GM23338 (cell line): ENCODE measurements around the gene YOD1.

Source experiments
- CREB1 ChIP-seq: fragments of 250-450 bp; sonication (Bioruptor Pico); IDR thresholded peaks from 2 replicates; pipeline ENCODE4 v1.5.0; 2020; ENCODE audit warnings: low read depth, mild to moderate bottlenecking, moderate library complexity
- CTCF ChIP-seq, 2 experiments: fragments of 200-600 bp in 1 of 2; sonication (generic) in 1 of 2; conservative IDR thresholded peaks; 2 replicates each; pipeline versions ENCODE4 v1.5.1 to v1.6.1; 2016 to 2017; ENCODE audit warnings: antibody characterized with exemption in 2 of 2, low read depth in 2 of 2, mild to moderate bottlenecking in 2 of 2, moderate library complexity in 1 of 2
- ETS1 ChIP-seq: IDR thresholded peaks from 2 replicates; pipeline ENCODE4 v1.6.1; 2016; ENCODE audit warnings: antibody characterized with exemption
- EZH2 ChIP-seq: fragments of 200-600 bp; sonication (generic); IDR thresholded peaks from one replicate; pipeline ENCODE4 v1.8.0; 2017; ENCODE audit warnings: antibody characterized with exemption, mild to moderate bottlenecking, low read depth; ENCODE audit not compliant: unreplicated experiment
- EZH2phosphoT487 ChIP-seq: fragments of 200-600 bp; sonication (generic); IDR thresholded peaks from one replicate; pipeline ENCODE4 v1.8.1; 2018; ENCODE audit warnings: antibody characterized with exemption; ENCODE audit not compliant: unreplicated experiment
- JUNB ChIP-seq: IDR thresholded peaks from one replicate; pipeline ENCODE4 v1.6.1; 2016; ENCODE audit warnings: antibody characterized with exemption; ENCODE audit not compliant: unreplicated experiment
- NANOG ChIP-seq: IDR thresholded peaks from 2 replicates; pipeline ENCODE4 v1.6.1; 2016; ENCODE audit warnings: antibody characterized with exemption, borderline replicate concordance
- POLR2AphosphoS5 ChIP-seq: IDR thresholded peaks from 2 replicates; pipeline ENCODE4 v1.6.1; 2016; ENCODE audit warnings: antibody characterized with exemption, low read depth
- REST ChIP-seq: IDR thresholded peaks from one replicate; pipeline ENCODE4 v1.6.1; 2018; ENCODE audit warnings: antibody characterized with exemption; ENCODE audit not compliant: unreplicated experiment
- STAT1 ChIP-seq: IDR thresholded peaks from one replicate; pipeline ENCODE4 v1.6.1; 2016; ENCODE audit warnings: antibody characterized with exemption; ENCODE audit not compliant: unreplicated experiment
- ZNF114 ChIP-seq: fragments of 250-450 bp; sonication (Bioruptor Pico); IDR thresholded peaks from 2 replicates; pipeline ENCODE4 v1.5.0; 2020; ENCODE audit warnings: mild to moderate bottlenecking, moderate library complexity
- ZNF331 ChIP-seq: fragments of 250-450 bp; sonication (Bioruptor Pico); IDR thresholded peaks from 2 replicates; pipeline ENCODE4 v1.5.0; 2020; ENCODE audit warnings: low read depth, mild to moderate bottlenecking, moderate library complexity

GRCh38 chr1:207009182-207009850, 41.7 kb downstream of the YOD1 start:
- no peak for TF ChIP-seq EZH2
- TF ChIP-seq CTCF (conservative IDR thresholded peaks at IDR 0.05; ENCODE audit: low read depth in 2 of 2) = no peak
- no peak for TF ChIP-seq REST
- no peak for TF ChIP-seq JUNB
- no peak for TF ChIP-seq POLR2AphosphoS5
- no peak for TF ChIP-seq ZNF331 (CRISPR knock-in tag)
- TF ChIP-seq EZH2phosphoT487 = no peak
- TF ChIP-seq STAT1 = no peak
- no peak for TF ChIP-seq ETS1
- TF ChIP-seq CREB1 = no peak
- no peak for TF ChIP-seq ZNF114 (CRISPR knock-in tag)
- no peak for TF ChIP-seq NANOG
